GM12872 (cell line): ENCODE results near the gene LCLAT1.

Experiments
- TF ChIP-seq, protein P1 (sequence below): IDR thresholded peaks from 3 replicates; pipeline ENCODE4 v1.5.1; 2011; ENCODE audit warnings: low read depth, mild to moderate bottlenecking, low read length, moderate library complexity; ENCODE audit not compliant: insufficient read depth

Gene LCLAT1

DNA sequence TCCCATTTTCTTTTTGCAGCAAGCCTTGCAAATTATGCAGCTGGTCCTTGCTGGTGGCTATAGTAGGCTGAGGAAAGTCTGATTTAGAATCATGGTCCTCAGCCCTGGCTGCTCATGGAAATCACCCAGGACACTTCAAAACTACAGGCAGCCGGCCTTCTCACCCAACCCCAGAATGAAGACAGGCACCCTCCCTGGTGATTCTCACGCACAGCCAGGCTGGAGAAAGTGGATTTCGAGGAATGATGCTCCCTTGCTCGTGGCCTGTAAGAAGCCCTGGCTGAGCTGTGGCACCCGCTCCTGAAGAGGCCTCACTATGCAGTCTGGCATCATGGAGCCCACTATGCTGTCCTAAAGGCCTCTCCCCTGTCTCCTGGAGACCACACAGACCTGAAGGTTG, 202.8 kb downstream of the LCLAT1 start:
- TF ChIP-seq, protein P1, sequence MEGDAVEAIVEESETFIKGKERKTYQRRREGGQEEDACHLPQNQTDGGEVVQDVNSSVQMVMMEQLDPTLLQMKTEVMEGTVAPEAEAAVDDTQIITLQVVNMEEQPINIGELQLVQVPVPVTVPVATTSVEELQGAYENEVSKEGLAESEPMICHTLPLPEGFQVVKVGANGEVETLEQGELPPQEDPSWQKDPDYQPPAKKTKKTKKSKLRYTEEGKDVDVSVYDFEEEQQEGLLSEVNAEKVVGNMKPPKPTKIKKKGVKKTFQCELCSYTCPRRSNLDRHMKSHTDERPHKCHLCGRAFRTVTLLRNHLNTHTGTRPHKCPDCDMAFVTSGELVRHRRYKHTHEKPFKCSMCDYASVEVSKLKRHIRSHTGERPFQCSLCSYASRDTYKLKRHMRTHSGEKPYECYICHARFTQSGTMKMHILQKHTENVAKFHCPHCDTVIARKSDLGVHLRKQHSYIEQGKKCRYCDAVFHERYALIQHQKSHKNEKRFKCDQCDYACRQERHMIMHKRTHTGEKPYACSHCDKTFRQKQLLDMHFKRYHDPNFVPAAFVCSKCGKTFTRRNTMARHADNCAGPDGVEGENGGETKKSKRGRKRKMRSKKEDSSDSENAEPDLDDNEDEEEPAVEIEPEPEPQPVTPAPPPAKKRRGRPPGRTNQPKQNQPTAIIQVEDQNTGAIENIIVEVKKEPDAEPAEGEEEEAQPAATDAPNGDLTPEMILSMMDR: no peak

DNA sequence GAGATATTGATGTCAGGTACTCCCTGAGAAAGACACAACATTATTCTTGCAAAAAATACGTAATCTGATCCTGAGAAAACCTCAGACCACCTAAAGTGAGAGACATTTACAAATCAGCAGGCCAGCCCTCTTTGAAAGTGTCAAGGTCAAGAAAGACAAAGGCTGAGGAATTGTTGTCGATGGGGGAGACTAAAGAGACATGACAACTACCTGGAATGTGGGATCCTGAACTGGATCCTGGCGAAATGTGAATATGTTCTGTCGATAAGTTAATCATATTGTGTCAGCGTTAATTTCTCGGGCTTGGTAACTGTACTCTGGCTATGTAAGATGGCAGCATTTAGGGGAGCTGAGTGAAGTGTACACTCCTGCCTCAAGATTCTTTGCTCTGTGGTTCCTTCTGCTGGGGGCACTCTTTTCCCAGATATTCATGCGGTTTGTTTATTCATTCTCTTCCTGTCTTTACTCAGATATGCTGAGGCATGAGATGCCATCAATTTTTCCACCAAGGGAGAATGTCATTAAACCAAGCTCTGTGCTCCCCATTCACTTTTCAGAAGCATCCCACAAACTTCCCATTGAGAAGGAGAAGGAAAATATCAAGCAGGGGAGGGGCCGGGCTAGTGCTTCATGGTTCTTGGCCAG, 205.3 kb downstream of the LCLAT1 start:
- TF ChIP-seq, protein P1: no peak

DNA sequence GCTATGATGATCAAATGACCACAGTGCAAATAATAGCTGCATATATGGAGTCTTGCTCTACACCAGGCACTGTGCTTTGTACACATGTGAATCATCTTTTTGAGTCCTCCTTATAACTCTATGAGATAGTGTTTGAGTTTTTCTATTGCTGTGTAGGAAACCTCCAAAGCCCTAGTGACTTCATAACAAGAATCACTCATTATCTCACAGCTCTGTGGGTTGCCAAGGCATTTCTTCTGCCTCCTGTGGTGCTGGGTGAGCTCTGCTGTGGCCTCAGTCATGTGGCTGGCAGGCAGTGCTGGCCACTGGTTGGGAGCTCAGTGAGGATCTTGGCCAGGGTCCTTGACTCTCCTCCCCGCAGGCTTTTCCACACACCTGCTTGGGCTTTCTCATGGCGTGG, 206.8 kb downstream of the LCLAT1 start:
- TF ChIP-seq, protein P1: no peak

- TF ChIP-seq, protein P1: no peak
Observed at GRCh38 chr2:30654404-30654803, 207.4 kb downstream of the LCLAT1 start.

DNA sequence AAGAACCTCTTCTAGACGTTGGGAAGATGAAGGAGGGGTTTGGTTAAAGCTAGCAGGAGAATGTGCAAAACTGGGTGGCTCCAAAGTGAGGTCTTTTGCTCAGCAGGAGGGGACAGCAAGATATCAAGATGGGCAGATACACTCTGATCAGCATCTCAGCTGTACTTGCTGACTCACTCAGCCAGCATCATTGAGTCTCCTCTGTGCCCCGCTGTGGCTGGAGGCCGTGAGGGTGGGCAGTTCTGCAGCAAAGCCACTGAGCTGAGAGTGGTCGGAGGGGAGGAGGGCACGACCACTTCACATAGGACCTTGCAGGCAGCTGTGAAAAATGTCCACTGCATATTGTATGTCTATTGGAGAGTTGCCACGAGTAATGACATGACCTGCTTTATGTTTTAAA, 208.2 kb downstream of the LCLAT1 start:
- TF ChIP-seq, protein P1: no peak

DNA sequence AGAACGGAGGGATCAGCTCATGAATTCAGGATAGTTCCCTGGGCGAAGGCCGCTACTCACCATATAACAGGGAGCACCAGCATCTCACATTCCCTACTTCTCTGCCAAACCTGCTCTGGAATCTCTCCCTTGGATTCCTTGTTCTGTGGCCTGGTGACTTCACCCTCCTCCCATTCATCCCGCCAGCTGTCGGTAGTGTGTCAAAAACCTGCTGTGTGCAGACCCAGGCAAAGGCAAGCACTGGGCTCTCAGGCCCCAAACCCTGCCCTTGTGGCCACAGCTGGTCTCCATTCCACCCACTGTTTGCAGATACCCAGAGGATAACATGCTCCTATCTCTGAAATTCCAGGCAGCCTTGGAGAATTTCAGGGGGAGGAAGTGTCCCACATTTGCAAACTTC, 208.6 kb downstream of the LCLAT1 start:
- TF ChIP-seq, protein P1: no peak

GRCh38 chr2:30656079-30656478, 209.0 kb downstream of the LCLAT1 start:
- TF ChIP-seq, protein P1: no peak
